22Rv1 (cell line): ENCODE measurements around the gene OR2A5.

Experiments used
- H3K27ac ChIP-seq: fragments of 450-650 bp; 2 replicates; pipeline ENCODE4 v1.5.1; 2017
- CTCF ChIP-seq: fragments of 450-650 bp; IDR thresholded peaks from 2 replicates; pipeline ENCODE4 v1.5.1; 2017; ENCODE audit warnings: mild to moderate bottlenecking
- ZFX ChIP-seq: fragments of 450-650 bp; IDR thresholded peaks from 2 replicates; pipeline ENCODE4 v1.6.1; 2017; ENCODE audit warnings: antibody characterized with exemption, borderline replicate concordance

The OR2A5 gene

GRCh38 chr7:144026203-144026883, 22.4 kb upstream of the OR2A5 start:
- no peak overlapping the region for H3K27ac ChIP-seq
- no peak for TF ChIP-seq ZFX
- TF ChIP-seq CTCF = no peak

GRCh38 chr7:144027070-144027469, 21.7 kb upstream of the OR2A5 start:
- no peak overlapping the region for H3K27ac ChIP-seq
- TF ChIP-seq ZFX (no peak), CTCF (peak; percentile 74)

GRCh38 chr7:144027974-144028373, 20.8 kb upstream of the OR2A5 start:
- H3K27ac ChIP-seq = no peak overlapping the region
- no peak for TF ChIP-seq CTCF
- no peak for TF ChIP-seq ZFX

- H3K27ac ChIP-seq = no peak overlapping the region
- TF ChIP-seq ZFX (no peak), CTCF (no peak)
Measured at GRCh38 chr7:144028547-144028946, 20.2 kb upstream of the OR2A5 start.

- no peak overlapping the region for H3K27ac ChIP-seq
- TF ChIP-seq ZFX = no peak
- no peak for TF ChIP-seq CTCF
Measured at GRCh38 chr7:144032516-144032915, 16.2 kb upstream of the OR2A5 start.

GRCh38 chr7:144032985-144033709, 15.6 kb upstream of the OR2A5 start:
- no peak for TF ChIP-seq ZFX
- TF ChIP-seq CTCF = no peak
- no peak overlapping the region for H3K27ac ChIP-seq

GRCh38 chr7:144035385-144035784, 13.4 kb upstream of the OR2A5 start:
- H3K27ac ChIP-seq = no peak overlapping the region
- TF ChIP-seq CTCF = no peak
- no peak for TF ChIP-seq ZFX
